K562 (cell line): ENCODE measurements around the gene CEP44. TPM values are rescaled to one million over a fixed set of nuclear protein-coding genes. Genes with fewer than 3 reads are reported as not detected.
A peak's percentile ranks its signal among the peaks of the same experiment; 100 is the strongest.

ENCODE experiments used
- BHLHE40 ChIP-seq: IDR thresholded peaks from 2 replicates; pipeline ENCODE4 v1.6.1; 2011; ENCODE audit warnings: low read length, improper control_type of control experiment
- BRF1 ChIP-seq: IDR thresholded peaks from 3 replicates; pipeline ENCODE4 v1.6.1; 2011; ENCODE audit warnings: borderline replicate concordance, mild to moderate bottlenecking; ENCODE audit not compliant: insufficient read length; ENCODE audit errors: extremely low read depth
- ELF4 ChIP-seq: fragments of 450-650 bp; formaldehyde crosslinking; IDR thresholded peaks from 2 replicates; pipeline ENCODE4 v1.4.0; 2022; ENCODE audit warnings: missing genetic modification characterization
- FOS ChIP-seq: IDR thresholded peaks from 3 replicates; pipeline ENCODE4 v1.6.1; 2011; ENCODE audit not compliant: insufficient read length; ENCODE audit errors: extremely low read depth
- ILK ChIP-seq: fragments of 450-650 bp; IDR thresholded peaks from 2 replicates; pipeline ENCODE4 v1.6.1; 2016; ENCODE audit warnings: missing genetic modification characterization, low read depth, mild to moderate bottlenecking, missing compliant biosample characterization, moderate library complexity, borderline replicate concordance
- IRF2 ChIP-seq: sonication (generic); formaldehyde crosslinking; IDR thresholded peaks from 2 replicates; pipeline ENCODE4 v1.8.1; 2022; ENCODE audit warnings: mild to moderate bottlenecking, missing genetic modification reagents
- MAFK ChIP-seq: IDR thresholded peaks from 2 replicates; pipeline ENCODE4 v1.6.1; 2011; ENCODE audit warnings: low read length, improper control_type of control experiment
- MYNN ChIP-seq, 2 experiments: sonication (generic); formaldehyde crosslinking in 1 of 2; IDR thresholded peaks; 2 replicates each; pipeline versions ENCODE4 v1.5.0 to v1.6.1; 2016 to 2020; ENCODE audit warnings: antibody characterized with exemption in 1 of 2, missing genetic modification reagents in 1 of 2
- PTBP1 ChIP-seq: fragments of 200-400 bp; formaldehyde crosslinking; IDR thresholded peaks from 2 replicates; pipeline ENCODE4 v1.6.1; 2017; ENCODE audit warnings: low read depth, low read length
- RB1 ChIP-seq: fragments of 450-650 bp; IDR thresholded peaks from 2 replicates; pipeline ENCODE4 v1.6.1; 2017; ENCODE audit warnings: low read depth, mild to moderate bottlenecking
- SLC30A9 ChIP-seq: fragments of 250-450 bp; sonication (Bioruptor Pico); IDR thresholded peaks from 2 replicates; pipeline ENCODE4 v1.8.0; 2022; ENCODE audit warnings: mild to moderate bottlenecking, moderate library complexity
- ZBTB17 ChIP-seq: fragments of 450-650 bp; formaldehyde crosslinking; IDR thresholded peaks from 2 replicates; pipeline ENCODE4 v1.4.0; 2020; ENCODE audit warnings: mild to moderate bottlenecking
- ZFP30 ChIP-seq: fragments of 250-450 bp; sonication (Bioruptor Pico); IDR thresholded peaks from 2 replicates; pipeline ENCODE4 v1.8.0; 2022; ENCODE audit warnings: moderate library complexity, mild to moderate bottlenecking, inconsistent platforms, borderline replicate concordance
- ZNF134 ChIP-seq: fragments of 250-450 bp; sonication (Bioruptor Pico); conservative IDR thresholded peaks from 2 replicates; pipeline ENCODE4 v1.4.0; 2020
- ZNF175 ChIP-seq: fragments of 200-800 bp; sonication (Bioruptor generic); IDR thresholded peaks from 2 replicates; pipeline ENCODE4 v1.6.1; 2016; ENCODE audit warnings: low read depth, mild to moderate bottlenecking, missing genetic modification characterization, missing compliant biosample characterization
- ZNF444 ChIP-seq: fragments of 250-450 bp; sonication (Bioruptor Pico); IDR thresholded peaks from 2 replicates; pipeline ENCODE4 v1.4.0; 2020; ENCODE audit warnings: mild to moderate bottlenecking, moderate library complexity
- ZNF644 ChIP-seq: fragments of 200-800 bp; sonication (Bioruptor generic); IDR thresholded peaks from 2 replicates; pipeline ENCODE4 v1.6.1; 2016; ENCODE audit warnings: low read depth, missing genetic modification characterization, missing compliant biosample characterization
- ZZZ3 ChIP-seq: fragments of 450-650 bp; IDR thresholded peaks from 2 replicates; pipeline ENCODE4 v1.6.1; 2016; ENCODE audit warnings: antibody characterized with exemption, mild to moderate bottlenecking, moderate library complexity
- polyA plus RNA-seq, 8 experiments: library from polyadenylated mRNA; depleted of rRNA in 4 of 8; stranded (reverse) in 5 of 8; unstranded in 3 of 8; fragments of >200 nt; fragmentation: Nextera tagmentation in 2 of 8; fragmentation: Illumina TruSeq in 1 of 8; extraction: Ambion mirVana in 2 of 8; extraction: Trizol in 1 of 8; gene quantifications; 2 replicates each; pipeline versions ENCODE4 v1.2.1 to v1.2.3, GENCODE V29; 2011 to 2014; ENCODE audit warnings: inconsistent platforms in 1 of 8, missing spikeins in 1 of 8
- total RNA-seq, 7 experiments: library from RNA; depleted of rRNA in 6 of 7; stranded (reverse); fragments of >200 nt in 6 of 7; fragmentation: Illumina TruSeq in 2 of 7; extraction: Trizol in 2 of 7; gene quantifications; 2 replicates each; pipeline versions ENCODE4 v1.2.1 to v1.2.3, GENCODE V29; 2011 to 2021; ENCODE audit warnings: low replicate concordance in 1 of 7
- TF ChIP-seq, protein P1 (sequence below): sonication (generic); formaldehyde crosslinking; IDR thresholded peaks from 2 replicates; pipeline ENCODE4 v1.8.0; 2023; ENCODE audit warnings: mild to moderate bottlenecking, missing genetic modification reagents
- TF ChIP-seq, protein P2 (sequence below): fragments of 200-800 bp; sonication (Bioruptor generic); IDR thresholded peaks from 2 replicates; pipeline ENCODE4 v1.6.1; 2016; ENCODE audit warnings: missing genetic modification characterization, missing compliant biosample characterization
- TF ChIP-seq, protein P3 (sequence below): sonication (generic); formaldehyde crosslinking; IDR thresholded peaks from 2 replicates; pipeline ENCODE4 v1.8.1; 2023; ENCODE audit warnings: mild to moderate bottlenecking, missing genetic modification reagents

The CEP44 gene
- total and polyA plus RNA-seq, 9 of the 15 experiments (the other 6 are each of a cell fraction or from before 2014, with no cell fraction given) = 19.6 to 45.0 (median 24.4) TPM

DNA sequence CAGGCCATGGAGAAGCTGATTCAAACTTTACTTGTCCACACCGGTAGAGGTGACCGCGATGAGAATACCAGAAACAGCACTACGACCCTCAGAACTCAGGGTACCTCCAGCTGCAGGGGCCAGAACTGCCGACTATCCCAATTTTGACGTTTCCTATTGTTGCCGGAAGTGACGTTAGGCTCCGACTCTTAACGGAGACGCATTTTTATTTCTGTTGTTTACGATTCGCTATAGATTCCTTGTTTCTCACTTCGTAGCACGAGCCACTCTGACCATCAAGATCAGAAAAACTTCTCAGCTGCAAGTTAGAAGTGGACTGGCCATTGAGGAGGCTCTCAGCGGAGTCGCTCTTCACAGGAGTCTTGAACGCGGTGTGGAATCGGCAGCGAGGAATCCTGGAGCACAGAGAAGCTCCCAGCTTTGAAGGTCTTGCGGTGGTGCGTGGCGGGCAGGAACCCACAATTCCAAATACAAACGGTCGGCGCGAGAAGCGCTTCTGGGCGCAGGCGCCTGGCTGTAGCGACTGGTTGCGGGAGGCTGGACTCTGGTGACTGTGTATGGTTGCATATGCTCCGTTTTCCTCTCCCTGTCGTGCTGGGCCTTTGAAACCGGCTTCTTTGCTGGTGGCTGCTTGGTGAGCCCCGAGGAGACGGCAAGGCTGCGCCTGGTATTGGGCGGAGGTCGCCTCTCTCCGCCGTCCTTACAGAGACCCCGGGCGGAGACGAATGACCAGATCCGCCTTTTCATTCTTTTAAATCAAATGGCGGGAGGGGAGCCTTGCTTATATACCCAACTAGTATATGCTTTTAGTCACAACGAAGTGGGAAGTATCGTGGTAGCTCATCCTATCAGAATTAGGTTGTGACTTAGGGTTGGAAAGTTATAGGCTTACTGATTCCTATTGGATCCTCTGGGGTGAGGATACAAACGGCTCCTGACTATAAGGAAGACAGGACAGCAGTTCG, at the start of gene CEP44, which contains the start of gene FBXO8 (continued):
- no peak for TF ChIP-seq BRF1
- TF ChIP-seq MAFK = no peak
- TF ChIP-seq BHLHE40 = peak; percentile 43; the same call in 1 of the 2 replicates
- no peak for TF ChIP-seq ZNF644 (tag)
- TF ChIP-seq SLC30A9 (CRISPR knock-in tag) = no peak
- TF ChIP-seq ZNF134 (CRISPR knock-in tag) = no peak
- TF ChIP-seq ZNF444 (CRISPR knock-in tag) = no peak
- no peak for TF ChIP-seq PTBP1
- no peak for TF ChIP-seq ZFP30 (CRISPR knock-in tag)
- no peak for TF ChIP-seq FOS
- no peak for TF ChIP-seq ZBTB17
- no peak for TF ChIP-seq IRF2 (CRISPR knock-in tag)
- peak; percentile 42 for TF ChIP-seq RB1
- TF ChIP-seq ZNF175 (CRISPR knock-in tag) = no peak
- TF ChIP-seq, protein P1, sequence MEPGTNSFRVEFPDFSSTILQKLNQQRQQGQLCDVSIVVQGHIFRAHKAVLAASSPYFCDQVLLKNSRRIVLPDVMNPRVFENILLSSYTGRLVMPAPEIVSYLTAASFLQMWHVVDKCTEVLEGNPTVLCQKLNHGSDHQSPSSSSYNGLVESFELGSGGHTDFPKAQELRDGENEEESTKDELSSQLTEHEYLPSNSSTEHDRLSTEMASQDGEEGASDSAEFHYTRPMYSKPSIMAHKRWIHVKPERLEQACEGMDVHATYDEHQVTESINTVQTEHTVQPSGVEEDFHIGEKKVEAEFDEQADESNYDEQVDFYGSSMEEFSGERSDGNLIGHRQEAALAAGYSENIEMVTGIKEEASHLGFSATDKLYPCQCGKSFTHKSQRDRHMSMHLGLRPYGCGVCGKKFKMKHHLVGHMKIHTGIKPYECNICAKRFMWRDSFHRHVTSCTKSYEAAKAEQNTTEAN (CRISPR knock-in tag) = no peak
- no peak for TF ChIP-seq ELF4 (CRISPR knock-in tag)
- peak; percentile 27; the same call in 1 of the 2 replicates for TF ChIP-seq MYNN (IDR thresholded peaks at IDR 0.05)
- no peak for TF ChIP-seq MYNN (CRISPR knock-in tag; IDR thresholded peaks at IDR 0.05)
- TF ChIP-seq, protein P2, sequence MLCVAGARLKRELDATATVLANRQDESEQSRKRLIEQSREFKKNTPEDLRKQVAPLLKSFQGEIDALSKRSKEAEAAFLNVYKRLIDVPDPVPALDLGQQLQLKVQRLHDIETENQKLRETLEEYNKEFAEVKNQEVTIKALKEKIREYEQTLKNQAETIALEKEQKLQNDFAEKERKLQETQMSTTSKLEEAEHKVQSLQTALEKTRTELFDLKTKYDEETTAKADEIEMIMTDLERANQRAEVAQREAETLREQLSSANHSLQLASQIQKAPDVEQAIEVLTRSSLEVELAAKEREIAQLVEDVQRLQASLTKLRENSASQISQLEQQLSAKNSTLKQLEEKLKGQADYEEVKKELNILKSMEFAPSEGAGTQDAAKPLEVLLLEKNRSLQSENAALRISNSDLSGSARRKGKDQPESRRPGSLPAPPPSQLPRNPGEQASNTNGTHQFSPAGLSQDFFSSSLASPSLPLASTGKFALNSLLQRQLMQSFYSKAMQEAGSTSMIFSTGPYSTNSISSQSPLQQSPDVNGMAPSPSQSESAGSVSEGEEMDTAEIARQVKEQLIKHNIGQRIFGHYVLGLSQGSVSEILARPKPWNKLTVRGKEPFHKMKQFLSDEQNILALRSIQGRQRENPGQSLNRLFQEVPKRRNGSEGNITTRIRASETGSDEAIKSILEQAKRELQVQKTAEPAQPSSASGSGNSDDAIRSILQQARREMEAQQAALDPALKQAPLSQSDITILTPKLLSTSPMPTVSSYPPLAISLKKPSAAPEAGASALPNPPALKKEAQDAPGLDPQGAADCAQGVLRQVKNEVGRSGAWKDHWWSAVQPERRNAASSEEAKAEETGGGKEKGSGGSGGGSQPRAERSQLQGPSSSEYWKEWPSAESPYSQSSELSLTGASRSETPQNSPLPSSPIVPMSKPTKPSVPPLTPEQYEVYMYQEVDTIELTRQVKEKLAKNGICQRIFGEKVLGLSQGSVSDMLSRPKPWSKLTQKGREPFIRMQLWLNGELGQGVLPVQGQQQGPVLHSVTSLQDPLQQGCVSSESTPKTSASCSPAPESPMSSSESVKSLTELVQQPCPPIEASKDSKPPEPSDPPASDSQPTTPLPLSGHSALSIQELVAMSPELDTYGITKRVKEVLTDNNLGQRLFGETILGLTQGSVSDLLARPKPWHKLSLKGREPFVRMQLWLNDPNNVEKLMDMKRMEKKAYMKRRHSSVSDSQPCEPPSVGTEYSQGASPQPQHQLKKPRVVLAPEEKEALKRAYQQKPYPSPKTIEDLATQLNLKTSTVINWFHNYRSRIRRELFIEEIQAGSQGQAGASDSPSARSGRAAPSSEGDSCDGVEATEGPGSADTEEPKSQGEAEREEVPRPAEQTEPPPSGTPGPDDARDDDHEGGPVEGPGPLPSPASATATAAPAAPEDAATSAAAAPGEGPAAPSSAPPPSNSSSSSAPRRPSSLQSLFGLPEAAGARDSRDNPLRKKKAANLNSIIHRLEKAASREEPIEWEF (CRISPR knock-in tag) = no peak
- no peak for TF ChIP-seq ILK (tag)
- TF ChIP-seq, protein P3, sequence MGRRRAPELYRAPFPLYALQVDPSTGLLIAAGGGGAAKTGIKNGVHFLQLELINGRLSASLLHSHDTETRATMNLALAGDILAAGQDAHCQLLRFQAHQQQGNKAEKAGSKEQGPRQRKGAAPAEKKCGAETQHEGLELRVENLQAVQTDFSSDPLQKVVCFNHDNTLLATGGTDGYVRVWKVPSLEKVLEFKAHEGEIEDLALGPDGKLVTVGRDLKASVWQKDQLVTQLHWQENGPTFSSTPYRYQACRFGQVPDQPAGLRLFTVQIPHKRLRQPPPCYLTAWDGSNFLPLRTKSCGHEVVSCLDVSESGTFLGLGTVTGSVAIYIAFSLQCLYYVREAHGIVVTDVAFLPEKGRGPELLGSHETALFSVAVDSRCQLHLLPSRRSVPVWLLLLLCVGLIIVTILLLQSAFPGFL (CRISPR knock-in tag) = no peak
- no peak for TF ChIP-seq ZZZ3
